Measurements from ENCODE around the gene ATE1.

ATE1 gene

DNA sequence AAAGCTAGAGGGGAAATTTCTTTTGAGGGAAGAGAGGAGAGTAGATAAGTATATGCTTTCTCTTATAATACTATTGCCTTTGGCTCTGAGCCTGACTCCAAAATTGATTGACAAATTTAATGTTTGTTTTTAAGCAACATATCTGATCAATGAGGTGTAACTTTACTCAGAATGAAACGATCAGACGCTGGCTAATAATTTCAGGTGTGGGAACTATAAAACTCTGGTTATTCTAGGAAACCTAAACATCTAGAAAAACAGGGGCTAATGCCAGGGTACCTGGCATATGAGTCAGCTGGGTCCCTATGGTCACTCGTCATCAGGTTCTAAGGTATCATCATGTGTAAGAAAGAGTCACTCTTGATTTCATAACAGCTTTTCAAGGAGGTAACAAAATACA lies 139.7 kb downstream of the ATE1 start:
- Histone ChIP-seq H3K4me1 (ENCODE audit: insufficient read depth, low read length, severe bottlenecking) (no peaks in the 10 kb centered on the region), H3F3A (ENCODE audit: insufficient read depth, low read length) (no peaks in the 10 kb centered on the region), H2AFZ (ENCODE audit: low read length) (no peak overlapping the region), H3K4me3 (ENCODE audit: low read depth, low read length, poor library complexity, severe bottlenecking) (no peak overlapping the region), H3K9me2 (ENCODE audit: low read depth, low read length) (no peaks in the 10 kb centered on the region), H3K27me3 (ENCODE audit: insufficient read depth, low read length) (no peaks in the 10 kb centered on the region), H3K4me2 (ENCODE audit: low read length) (no peak overlapping the region), H3K79me2 (ENCODE audit: insufficient read depth, low read length) (no peaks in the 10 kb centered on the region), H4K20me1 (ENCODE audit: insufficient read depth, low read length) (no peaks in the 10 kb centered on the region), H3K36me3 (ENCODE audit: insufficient read depth, low read length) (peaks cover 16% of the 10 kb centered on the region; the same call in 1 of the 2 replicates), H3K9me3 (ENCODE audit: low read length) (no peaks in the 10 kb centered on the region), H3K9ac (ENCODE audit: low read length) (no peak overlapping the region), H3K27ac (ENCODE audit: low read depth, low read length, poor library complexity, severe bottlenecking) (no peak overlapping the region)
- TF ChIP-seq, protein P1, sequence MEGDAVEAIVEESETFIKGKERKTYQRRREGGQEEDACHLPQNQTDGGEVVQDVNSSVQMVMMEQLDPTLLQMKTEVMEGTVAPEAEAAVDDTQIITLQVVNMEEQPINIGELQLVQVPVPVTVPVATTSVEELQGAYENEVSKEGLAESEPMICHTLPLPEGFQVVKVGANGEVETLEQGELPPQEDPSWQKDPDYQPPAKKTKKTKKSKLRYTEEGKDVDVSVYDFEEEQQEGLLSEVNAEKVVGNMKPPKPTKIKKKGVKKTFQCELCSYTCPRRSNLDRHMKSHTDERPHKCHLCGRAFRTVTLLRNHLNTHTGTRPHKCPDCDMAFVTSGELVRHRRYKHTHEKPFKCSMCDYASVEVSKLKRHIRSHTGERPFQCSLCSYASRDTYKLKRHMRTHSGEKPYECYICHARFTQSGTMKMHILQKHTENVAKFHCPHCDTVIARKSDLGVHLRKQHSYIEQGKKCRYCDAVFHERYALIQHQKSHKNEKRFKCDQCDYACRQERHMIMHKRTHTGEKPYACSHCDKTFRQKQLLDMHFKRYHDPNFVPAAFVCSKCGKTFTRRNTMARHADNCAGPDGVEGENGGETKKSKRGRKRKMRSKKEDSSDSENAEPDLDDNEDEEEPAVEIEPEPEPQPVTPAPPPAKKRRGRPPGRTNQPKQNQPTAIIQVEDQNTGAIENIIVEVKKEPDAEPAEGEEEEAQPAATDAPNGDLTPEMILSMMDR (IDR thresholded peaks at IDR 0.05; ENCODE audit: low read length) = no peak
- TF ChIP-seq EZH2 (IDR thresholded peaks at IDR 0.05; ENCODE audit: borderline replicate concordance, low read length) = no peak

DNA sequence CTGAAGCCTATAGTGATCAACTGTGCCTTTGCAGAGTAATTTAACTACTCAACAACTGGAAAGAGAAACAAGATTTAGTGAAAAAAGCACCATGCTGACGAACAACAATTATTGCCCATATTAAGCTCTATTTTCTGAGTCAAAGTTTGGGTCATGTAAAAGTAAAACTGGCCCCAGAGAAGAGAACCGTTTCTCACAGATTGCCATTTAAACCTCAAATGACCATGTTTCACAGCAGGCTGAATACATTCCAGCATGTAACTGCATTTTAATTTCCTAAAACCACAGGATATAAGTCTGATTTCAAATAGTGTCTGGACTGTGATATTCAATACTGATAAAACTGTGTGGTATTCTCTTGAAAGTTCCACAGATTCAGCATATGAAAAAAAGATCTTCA lies 140.7 kb downstream of the ATE1 start:
- Histone ChIP-seq H3K9me2 (ENCODE audit: low read depth, low read length) (no peaks in the 10 kb centered on the region), H3K9ac (ENCODE audit: low read length) (no peak overlapping the region), H3K4me2 (ENCODE audit: low read length) (no peak overlapping the region), H3K4me3 (ENCODE audit: low read depth, low read length, poor library complexity, severe bottlenecking) (no peak overlapping the region), H3K9me3 (ENCODE audit: low read length) (no peaks in the 10 kb centered on the region), H3K36me3 (ENCODE audit: insufficient read depth, low read length) (peaks cover 17% of the 10 kb centered on the region; the same call in 1 of the 2 replicates), H4K20me1 (ENCODE audit: insufficient read depth, low read length) (no peaks in the 10 kb centered on the region), H3K27me3 (ENCODE audit: insufficient read depth, low read length) (no peaks in the 10 kb centered on the region), H3F3A (ENCODE audit: insufficient read depth, low read length) (no peaks in the 10 kb centered on the region), H3K4me1 (ENCODE audit: insufficient read depth, low read length, severe bottlenecking) (no peaks in the 10 kb centered on the region), H3K27ac (ENCODE audit: low read depth, low read length, poor library complexity, severe bottlenecking) (no peak overlapping the region), H2AFZ (ENCODE audit: low read length) (no peak overlapping the region), H3K79me2 (ENCODE audit: insufficient read depth, low read length) (no peaks in the 10 kb centered on the region)
- no peak for TF ChIP-seq EZH2 (IDR thresholded peaks at IDR 0.05; ENCODE audit: borderline replicate concordance, low read length)
- TF ChIP-seq, protein P1 (IDR thresholded peaks at IDR 0.05; ENCODE audit: low read length) = no peak

DNA sequence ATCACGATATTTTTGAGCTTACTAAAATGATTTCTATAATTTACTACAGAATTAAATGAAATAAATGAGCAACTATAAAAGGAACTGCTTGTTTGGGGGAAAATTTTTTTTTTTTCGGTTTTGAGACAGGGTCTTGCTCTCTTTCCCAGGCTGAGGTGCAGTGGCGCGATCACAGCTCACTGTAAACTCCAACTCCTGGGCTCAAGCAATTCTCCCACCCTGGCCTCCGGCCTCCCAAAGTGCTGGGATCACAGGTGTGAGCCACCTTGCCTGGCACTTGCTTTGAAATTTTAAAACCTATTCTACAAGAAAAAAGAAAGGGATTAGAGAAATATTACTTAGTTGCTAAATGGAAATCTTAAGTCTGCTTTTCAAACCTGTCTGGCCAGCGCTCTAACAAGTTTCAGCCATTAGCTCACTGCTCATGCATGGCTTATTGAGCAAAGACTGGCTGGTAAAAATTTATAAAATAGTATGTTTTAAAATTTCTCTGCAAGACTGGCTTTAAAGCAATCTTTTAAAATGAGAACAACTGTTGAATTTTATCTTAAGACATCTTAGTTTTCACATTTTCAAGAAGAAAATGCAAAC lies 144.0 kb downstream of the ATE1 start:
- H3K9me2 ChIP-seq (ENCODE audit: low read depth, low read length) = no peaks in the 10 kb centered on the region
- TF ChIP-seq, protein P1 (IDR thresholded peaks at IDR 0.05; ENCODE audit: low read length) = no peak
- no peak for TF ChIP-seq EZH2 (IDR thresholded peaks at IDR 0.05; ENCODE audit: borderline replicate concordance, low read length)
- H3K79me2 ChIP-seq (ENCODE audit: insufficient read depth, low read length) = no peaks in the 10 kb centered on the region
- H3K9ac ChIP-seq (ENCODE audit: low read length) = no peak overlapping the region
- H3K36me3 ChIP-seq (ENCODE audit: insufficient read depth, low read length) = peaks cover 11% of the 10 kb centered on the region; the same call in 1 of the 2 replicates
- no peak overlapping the region for H3K4me2 ChIP-seq (ENCODE audit: low read length)
- no peaks in the 10 kb centered on the region for H3K27me3 ChIP-seq (ENCODE audit: insufficient read depth, low read length)
- H4K20me1 ChIP-seq (ENCODE audit: insufficient read depth, low read length) = no peaks in the 10 kb centered on the region
- H2AFZ ChIP-seq (ENCODE audit: low read length) = no peak overlapping the region
- H3K4me1 ChIP-seq (ENCODE audit: insufficient read depth, low read length, severe bottlenecking) = no peaks in the 10 kb centered on the region
- H3F3A ChIP-seq (ENCODE audit: insufficient read depth, low read length) = no peaks in the 10 kb centered on the region
- no peaks in the 10 kb centered on the region for H3K9me3 ChIP-seq (ENCODE audit: low read length)
- no peak overlapping the region for H3K4me3 ChIP-seq (ENCODE audit: low read depth, low read length, poor library complexity, severe bottlenecking)
- H3K27ac ChIP-seq (ENCODE audit: low read depth, low read length, poor library complexity, severe bottlenecking) = no peak overlapping the region

Measured in OCI-LY1 (cell line).